GM18508 (cell line): ENCODE measurements around the gene KCTD1.
A peak's percentile ranks its signal among the peaks of the same experiment; 100 is the strongest.
"Not testable (repeated sequence)": the region's sequence is repeated elsewhere in the genome, so short reads cannot be mapped to it uniquely, and the experiment has no call there.

ENCODE experiments used
- ATAC-seq: cut with Tn5 transposase; IDR thresholded peaks from one replicate; pipeline ENCODE4 v1.9.1; 2021; ENCODE audit warnings: moderate number of reproducible peaks; ENCODE audit not compliant: insufficient read depth, unreplicated experiment

Gene KCTD1

DNA sequence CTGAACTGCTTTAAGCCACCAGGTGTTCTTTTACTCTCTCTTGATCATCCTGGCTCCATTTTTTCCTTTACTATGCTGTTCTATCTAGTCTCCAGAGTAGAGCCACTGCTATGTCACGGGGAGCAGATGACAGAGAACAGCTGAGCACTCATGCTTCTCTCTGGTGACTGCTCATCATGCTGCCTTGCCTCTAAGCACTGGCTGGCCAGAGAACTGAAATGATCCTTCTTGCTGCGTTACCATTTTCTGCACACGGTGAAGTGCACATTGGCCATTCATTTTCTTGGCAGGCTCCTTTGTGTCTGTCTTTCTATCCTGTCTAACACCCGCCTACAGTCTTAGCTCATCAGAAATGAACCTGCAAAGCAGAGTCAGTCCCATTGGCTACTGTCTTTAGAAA, 86.0 kb downstream of the KCTD1 start:
- ATAC-seq, result no peak

DNA sequence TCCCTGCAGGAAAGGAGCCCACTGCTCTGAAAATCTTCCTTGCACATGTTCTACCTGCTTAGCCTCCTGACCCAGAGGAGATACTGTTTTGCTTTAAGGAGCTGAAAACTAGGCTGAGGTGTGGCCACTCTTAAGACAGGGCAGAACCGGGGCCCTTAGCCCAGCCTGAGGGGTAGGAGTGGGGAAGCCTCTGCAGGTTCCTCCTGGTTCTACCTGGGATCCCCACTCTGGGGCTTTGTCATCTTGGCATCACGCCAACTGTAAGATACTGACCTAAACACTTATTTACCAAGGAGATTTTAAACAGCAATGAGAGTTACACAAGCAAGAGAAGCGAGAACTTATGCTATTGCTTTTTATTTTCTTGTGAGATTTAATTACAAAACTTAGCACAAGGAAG, 86.9 kb downstream of the KCTD1 start:
- ATAC-seq, result no peak

DNA sequence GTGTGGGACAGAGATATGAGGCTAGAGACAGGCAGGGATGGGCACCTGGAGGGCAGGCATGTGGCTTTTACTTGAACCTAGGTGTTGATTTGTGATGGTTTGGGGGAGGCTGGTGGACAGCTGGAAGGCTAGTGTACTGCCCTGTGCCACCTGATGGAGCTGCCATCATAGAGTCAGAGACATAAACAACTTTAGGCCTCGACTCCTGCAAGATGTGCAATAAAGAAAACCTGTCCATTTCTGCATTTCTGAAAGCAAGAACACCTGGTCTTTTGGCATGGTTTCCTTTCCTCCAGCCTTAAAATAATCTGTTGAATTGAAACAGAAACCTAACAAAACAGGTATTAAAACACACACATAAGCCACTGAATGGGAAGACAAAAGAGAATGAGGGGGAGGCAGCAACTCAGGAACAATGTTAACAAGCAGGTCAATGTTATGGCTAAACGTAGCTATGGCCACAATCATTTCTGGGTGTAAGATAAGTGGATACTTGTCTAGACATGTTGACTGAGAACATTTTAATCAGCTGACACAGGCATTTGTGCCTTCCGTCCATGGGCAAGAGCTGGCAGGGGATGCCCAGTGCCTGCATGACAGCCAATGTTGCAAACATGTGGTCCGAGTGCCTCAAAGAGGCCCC, 87.8 kb downstream of the KCTD1 start:
- ATAC-seq, result peak; percentile 64

DNA sequence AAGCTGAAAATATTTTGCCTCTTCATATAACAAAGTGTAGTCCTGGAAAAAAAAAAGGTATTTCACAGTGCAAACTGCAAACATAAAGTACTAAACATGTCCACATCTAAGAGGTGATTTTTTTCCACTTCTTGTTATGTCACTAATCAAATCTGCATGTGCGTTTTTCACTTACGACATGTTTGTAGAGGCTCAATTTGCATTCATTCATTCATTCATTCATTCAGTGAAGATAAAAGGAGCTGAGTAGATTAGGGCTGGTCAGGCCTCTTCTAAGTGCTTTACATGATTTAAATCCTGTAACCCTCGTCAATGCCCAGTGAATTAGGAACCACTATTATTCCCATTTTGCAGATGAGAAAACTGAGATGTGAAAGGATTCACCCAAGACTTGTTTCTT, 88.5 kb downstream of the KCTD1 start:
- no peak for ATAC-seq

DNA sequence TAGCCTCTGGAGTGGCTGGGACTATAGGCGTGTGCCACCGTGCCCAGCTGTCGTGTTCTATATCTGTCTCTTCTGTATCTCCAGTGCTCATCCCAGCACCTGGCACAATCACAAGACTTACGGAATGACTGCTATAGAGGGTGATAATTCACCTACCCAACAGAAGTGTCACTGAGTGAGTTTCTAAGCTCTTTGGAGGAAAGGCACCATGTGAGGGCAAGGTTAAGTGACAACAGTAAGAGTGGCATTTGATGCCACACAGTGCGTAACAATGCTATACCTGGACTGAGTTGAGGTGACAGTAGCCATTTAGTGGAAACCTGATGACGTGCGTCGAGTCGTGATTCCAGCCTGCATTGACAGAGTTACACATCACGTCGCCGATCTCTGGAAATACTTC, 89.0 kb downstream of the KCTD1 start:
- no peak for ATAC-seq

DNA sequence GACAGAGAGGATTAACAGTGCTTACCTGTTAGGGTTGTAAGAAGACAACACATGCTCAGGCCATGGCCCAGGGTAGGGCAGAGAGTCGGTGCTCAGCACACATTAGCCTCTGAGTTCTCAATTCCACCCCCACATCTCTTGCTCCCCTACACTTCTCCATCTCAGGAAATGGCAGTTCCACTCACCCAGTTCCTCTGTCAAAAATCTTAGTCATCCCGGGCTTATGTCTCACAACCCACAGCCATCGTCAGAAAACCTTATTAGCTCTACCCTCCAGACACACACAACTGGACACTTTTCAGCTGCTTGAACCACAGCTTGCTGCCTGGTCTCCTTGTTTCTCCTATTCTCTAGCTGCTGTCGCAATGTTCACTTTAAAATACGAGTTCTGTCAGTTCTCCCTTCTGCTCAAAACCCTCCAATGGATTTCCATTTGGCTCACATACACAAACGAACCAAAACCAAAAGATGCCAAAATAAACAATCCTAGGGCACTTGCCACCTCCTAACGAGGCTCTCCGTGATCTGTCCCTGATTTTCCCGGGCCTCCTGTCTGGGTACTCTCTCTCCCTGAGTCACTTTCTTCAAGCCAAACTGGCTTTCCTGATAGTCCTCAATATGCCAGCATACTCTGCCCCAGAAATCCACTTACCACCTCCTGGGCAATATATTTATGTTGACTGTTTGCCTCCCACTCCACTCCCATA, 89.7 kb downstream of the KCTD1 start:
- ATAC-seq, result peak; percentile 55

DNA sequence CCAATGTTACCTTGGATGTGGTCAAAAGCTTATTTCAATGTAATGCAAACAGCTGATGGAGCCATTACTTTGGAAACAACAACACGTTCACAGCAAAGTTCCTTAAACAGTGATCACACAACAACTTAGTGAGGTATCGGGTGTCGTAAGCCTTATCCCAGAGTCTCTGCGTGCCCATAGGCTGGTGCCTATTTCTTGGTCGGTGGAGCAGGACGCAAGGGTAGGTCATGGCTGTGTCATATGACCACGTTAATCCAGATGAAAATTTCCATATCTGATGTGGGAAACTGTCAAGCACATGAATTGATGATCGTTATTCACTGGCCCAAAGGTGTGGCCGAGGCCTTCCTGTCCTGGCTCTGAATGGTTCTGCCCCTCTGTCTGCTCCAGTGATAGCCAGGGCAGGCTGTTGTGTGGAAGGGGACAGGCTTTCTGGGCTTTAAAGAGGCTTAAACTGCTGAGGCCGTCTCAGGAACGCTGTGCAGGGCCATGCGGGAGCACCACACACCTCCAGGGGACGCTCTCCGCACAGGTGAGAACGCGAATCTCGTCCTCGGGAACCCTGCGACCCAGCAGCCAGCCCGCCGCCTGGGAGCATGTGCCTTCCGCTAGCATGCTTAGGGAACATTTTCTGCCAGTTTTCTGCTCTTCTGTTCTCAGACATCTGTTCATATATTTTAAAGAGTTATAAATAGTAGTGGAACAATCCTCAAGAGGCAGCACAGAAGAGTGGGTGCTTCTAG, 90.6 kb downstream of the KCTD1 start:
- no peak for ATAC-seq

DNA sequence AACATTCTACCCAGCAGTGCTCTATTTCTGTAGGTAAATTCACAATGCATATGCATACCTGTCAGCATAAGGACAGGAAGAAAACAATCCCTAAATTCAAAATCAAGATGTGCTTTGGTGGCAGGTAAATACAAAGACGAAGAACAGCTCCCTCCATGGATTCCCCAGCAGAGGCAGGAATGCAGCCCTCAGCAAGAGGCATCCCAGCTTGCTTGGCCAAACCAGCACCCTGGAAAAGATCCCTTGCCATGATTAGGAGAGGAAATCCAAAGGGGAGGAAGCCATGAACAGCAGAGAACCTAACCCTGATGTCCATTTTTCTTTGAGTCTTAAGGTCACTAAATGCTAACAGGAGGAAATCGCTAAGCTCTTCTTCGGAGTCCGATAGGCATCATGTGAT, 91.2 kb downstream of the KCTD1 start:
- ATAC-seq, result no peak

DNA sequence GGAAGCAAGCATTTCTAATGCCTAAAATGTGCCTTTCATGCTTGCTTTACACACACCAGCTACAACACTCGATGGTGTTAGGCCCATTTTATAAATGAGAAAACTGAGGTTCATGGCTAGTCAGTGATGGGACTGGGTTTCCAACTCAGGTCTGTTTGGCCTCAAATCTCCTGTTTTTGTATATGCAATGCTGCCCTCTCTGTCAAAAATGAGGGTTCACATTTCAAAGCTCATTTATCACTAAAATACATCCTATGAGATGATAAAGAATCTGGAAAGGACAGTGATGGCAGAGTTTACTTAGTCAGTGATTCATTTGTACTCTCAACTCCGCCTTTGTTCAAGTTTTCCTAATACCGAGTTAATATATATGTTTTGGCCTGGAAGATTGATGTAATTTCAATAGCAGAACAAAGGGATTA, 92.3 kb downstream of the KCTD1 start:
- ATAC-seq, result no peak

DNA sequence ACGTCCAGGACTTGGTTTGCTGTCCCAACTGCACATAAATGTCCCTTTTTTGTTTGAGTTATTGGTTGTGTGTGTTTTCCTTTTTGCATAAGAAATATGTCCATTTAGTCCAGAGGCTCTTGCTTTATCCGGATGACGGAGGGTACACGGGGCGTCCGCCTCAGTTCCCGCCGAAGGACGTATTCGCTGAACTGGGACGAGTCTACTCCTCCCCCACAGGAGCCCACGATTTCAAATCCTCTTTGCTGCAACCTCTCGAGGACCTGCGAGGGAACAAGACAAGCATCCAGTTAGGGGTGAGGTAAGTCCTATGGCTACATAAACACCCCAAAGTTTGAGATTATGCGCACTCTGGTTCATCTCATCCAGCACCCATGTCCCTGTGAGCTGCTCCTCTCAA, 92.7 kb downstream of the KCTD1 start:
- no peak for ATAC-seq

DNA sequence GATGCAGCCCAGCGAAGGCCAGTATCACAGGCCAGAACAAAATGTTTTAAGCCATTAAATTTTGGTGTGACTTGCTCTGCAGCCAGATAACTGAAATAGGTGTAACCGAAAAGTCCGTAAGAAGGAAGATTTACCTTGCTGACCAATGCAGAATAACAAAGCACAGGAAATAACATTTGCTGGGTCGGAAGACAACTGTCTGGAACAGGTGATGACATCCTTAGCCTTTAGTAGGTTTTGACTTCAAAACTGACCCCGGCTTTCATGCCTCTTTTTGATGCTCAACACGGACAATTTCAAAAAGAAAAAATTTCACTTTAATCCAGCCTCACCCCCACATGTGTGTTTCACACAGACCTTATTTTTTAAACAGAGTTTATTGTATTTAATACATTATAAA, 93.7 kb downstream of the KCTD1 start:
- no peak for ATAC-seq

DNA sequence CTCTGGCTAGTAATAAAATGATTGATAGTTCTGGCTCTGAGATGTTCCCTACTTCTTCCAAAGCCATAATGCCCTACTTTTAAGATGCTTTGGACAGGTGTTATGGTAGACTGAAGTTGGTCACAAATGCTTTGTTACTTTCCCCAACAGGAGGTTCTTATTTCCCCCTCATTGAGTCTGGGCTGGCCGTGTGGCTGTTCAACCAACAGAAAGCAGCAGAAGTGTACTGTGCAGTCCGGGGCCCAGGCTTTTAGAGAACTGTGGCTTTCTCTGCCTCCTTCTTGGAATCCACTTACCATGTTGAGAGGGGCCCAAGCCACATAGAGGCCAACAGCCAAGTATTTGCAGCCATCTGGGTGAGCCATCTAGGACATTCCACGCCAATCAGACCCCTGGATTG, 94.2 kb downstream of the KCTD1 start:
- ATAC-seq, result no peak

DNA sequence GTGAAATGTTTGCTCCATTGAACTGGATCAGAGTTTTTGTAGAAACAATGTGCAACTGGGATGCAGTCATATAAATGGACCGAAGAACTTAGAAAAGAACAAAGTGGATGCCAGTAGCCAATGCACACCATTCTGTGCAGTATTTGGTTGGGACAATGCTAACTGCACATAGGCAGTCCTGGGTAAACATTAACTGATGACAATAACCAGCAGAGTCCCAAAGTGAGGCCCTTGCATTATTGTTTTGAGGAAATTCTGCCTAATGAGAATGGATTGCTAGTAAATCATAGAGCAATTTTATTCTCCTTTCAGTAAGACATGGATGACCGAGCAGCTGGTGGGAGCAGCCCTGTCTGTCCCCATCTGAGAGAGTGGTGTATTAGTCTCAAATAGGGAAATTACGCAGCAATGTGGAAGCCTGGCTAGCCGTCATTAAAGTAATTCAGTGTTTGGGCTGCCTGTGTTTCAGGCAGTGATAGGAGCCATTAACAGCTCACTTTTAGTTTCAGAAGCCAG, 94.9 kb downstream of the KCTD1 start:
- peak; percentile 46 for ATAC-seq

DNA sequence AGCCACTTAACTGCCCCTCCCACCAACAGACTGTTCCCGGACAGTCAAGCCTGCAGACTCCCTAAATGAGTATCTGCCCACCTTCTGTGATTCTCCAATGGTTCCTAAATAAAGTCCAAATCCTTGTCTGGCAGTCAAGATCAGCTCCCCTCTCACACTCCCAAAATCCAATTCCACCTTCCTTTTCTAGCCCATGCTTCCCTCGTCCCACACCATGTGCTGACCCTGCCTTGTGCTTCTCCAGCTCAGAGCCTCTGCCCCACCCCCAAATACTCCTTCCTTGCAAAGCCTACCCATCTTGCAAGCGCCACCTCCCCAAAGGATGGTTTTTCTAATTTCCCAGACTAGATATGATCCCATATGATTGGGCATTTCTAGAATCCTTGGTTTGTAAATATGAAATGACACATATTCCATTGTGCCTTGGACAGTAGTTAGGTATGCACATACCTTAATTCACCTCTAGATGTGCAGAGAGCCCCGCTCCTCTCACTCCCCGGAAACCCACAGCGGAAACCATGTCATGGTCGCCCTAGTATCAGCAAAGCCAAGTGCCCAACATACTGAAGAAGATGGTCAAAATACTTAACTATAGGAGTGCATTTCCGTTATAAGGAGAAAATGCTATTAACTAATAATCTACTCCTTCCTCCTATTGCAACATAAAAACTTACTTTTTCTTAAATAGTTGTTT, 97.2 kb downstream of the KCTD1 start:
- no peak for ATAC-seq

DNA sequence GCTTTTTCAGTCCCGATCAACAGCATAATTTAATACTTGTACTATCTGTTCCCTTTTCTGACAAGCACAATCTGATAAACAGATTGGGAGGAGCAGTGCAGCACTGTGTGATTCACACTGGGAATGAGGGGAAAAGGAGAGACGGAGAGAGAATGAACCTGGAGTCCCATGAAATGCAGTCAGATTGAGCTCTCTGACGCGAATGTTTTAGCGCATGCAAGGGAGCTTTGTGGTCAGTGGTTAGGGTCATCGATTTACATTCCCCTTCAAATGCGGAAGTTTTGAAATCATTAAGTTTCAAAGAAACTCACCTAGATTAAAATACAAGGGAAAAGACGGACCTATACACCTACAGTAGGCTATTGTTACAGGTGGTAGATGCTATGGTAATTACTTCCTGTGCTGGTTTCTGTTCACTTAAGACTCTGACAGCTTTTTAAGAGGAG, 99.6 kb downstream of the KCTD1 start:
- ATAC-seq, result peak; percentile 49

DNA sequence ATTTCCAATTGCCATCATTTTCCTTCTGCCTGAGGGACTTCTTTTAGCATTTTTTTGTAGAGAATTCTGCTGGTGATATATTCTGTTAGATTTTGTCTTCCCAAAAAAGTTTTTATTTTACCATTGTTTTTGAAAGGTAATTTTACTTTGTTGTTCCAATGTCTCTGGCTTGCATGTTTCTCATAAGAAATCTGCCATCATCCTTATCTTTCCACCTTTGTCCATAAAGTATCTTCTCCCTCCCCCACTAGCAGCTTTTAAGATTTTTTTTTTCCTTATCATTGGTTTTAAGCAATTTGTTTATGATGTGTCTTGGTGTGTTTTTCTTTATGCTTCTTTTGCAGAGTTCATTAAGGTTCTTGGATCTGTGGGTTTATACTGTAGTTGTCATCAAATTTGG, 104.5 kb downstream of the KCTD1 start:
- ATAC-seq, result no peak

DNA sequence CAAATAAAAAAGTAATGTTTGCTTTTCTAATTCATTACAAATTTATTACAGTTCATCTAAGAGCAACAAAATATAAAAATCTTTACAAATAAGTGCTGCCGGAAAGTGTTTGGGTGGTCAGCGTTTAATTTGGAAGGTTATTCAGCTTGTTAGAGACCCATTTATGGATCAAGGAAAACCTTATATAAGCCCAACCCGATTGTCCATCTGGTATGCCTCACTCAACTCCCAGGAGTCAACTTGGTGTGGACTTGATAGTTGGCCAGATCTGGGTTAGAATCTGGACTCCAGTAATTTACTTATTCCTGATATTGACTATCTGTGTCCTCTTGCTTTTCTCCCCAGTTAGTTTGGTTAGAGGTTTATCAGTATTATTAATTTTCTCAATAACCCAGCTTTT, 106.2 kb downstream of the KCTD1 start:
- no peak for ATAC-seq

DNA sequence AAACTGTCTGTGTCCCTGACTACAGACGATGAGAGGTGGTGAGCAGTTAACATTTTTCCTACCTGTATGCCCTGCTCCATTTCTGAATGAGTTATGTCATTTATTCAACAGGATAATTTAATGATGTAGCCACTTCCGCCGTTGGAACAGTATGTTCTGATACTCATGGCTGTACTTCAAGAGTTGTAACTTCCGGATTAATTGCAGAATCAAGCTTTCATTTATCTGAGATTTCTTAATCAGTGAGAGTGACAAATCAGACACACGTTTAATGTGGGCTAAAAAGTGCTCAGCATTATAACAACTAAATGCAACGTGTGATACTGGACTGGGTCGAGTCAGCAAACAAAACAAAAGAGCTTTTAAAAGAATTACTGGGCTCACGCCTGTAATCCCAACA, 107.7 kb downstream of the KCTD1 start:
- no peak for ATAC-seq

DNA sequence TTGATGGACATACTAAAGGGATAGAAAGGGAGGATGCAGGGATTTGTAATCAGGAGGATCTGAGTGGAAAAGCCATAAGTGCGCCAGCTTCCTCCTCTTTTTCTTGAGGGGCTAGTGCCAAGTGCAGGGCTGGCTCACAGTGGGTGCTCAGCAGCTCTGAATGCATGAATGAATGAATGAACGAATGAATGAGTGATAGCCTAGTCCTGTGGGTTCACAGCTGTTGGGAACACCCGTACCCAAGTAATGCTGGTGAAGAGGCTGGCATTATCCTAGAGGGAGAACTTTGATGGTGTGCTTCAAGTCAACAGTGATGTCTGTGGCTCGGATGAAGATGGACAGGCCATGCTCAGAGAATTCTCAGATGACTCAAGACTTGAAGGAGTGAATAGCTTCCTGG, 108.8 kb downstream of the KCTD1 start:
- no peak for ATAC-seq

DNA sequence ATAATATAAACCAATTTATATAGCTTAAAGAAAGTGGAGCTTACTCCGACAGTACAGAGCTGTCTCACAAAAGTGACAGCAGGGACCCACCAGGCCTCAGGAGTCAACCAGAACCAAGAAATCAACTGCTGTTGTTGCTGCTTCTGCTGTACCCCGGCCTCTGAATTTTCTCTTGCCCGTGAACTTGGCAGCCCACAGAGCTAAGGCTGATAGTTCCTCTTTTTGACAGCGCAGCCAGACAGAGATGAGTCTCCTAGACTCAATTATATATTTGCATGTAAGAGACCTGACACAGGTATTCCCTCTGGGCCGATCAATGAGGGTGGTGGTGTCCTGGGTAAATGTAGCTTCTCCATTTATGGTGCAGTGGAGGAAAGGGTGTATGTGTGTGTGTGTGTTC, 109.4 kb downstream of the KCTD1 start:
- peak; percentile 98 for ATAC-seq

DNA sequence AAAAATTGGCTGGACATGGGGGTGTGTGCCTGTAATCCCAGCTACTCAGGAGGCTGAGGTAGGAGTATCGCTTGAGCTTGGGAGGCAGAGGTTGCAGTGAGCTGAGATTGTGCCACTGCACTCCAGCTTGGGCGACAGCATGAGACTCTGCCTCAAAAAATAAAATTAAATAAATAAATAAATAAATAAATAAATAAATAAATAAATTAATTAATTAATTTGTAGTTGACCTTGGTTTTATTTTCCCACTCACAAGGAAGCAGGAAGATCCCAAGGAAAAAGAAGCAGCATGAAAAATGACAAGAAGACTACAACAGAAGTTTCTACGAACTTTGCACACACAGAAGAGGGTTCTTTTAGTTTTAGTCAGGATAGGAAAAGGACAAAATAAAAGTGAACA, 110.7 kb downstream of the KCTD1 start:
- not testable (repeated sequence) for ATAC-seq
